SK-N-SH (cell line): ENCODE results near the gene SORL1.

Source experiments
- CTCF ChIP-seq: fragments of 200-600 bp; sonication (generic); IDR thresholded peaks from 2 replicates; pipeline ENCODE4 v1.6.1; 2017; ENCODE audit warnings: antibody characterized with exemption, mild to moderate bottlenecking, moderate library complexity
- ELF1 ChIP-seq: IDR thresholded peaks from 2 replicates; pipeline ENCODE4 v1.4.0; 2012
- EP300 ChIP-seq, 2 experiments: IDR thresholded peaks; 2 replicates each; pipeline versions ENCODE4 v1.4.0 to v1.6.1; 2012; ENCODE audit warnings: borderline replicate concordance in 1 of 2, low read depth in 1 of 2, low read length in 1 of 2
- FOXM1 ChIP-seq: IDR thresholded peaks from 2 replicates; pipeline ENCODE4 v1.4.0; 2012; ENCODE audit warnings: low read depth, mild to moderate bottlenecking
- GABPA ChIP-seq: IDR thresholded peaks from 2 replicates; pipeline ENCODE4 v1.4.0; 2012; ENCODE audit warnings: low read depth, mild to moderate bottlenecking
- RFX5 ChIP-seq: IDR thresholded peaks from 2 replicates; pipeline ENCODE4 v1.6.1; 2012; ENCODE audit warnings: mild to moderate bottlenecking, improper control_type of control experiment, low read length
- SIN3A ChIP-seq: IDR thresholded peaks from 2 replicates; pipeline ENCODE4 v1.6.1; 2012; ENCODE audit warnings: low read depth, mild to moderate bottlenecking, low read length, moderate library complexity, borderline replicate concordance
- TAF1 ChIP-seq: IDR thresholded peaks from 2 replicates; pipeline ENCODE4 v1.6.1; 2012; ENCODE audit warnings: low read depth, mild to moderate bottlenecking, low read length, moderate library complexity, borderline replicate concordance
- USF2 ChIP-seq: fragments of 150-350 bp; IDR thresholded peaks from 2 replicates; pipeline ENCODE4 v1.6.1; 2017; ENCODE audit warnings: antibody characterized with exemption, low read length, low read depth, borderline replicate concordance
- YY1 ChIP-seq: IDR thresholded peaks from 2 replicates; pipeline ENCODE4 v1.4.0; 2012; ENCODE audit warnings: low read depth, mild to moderate bottlenecking

DNA sequence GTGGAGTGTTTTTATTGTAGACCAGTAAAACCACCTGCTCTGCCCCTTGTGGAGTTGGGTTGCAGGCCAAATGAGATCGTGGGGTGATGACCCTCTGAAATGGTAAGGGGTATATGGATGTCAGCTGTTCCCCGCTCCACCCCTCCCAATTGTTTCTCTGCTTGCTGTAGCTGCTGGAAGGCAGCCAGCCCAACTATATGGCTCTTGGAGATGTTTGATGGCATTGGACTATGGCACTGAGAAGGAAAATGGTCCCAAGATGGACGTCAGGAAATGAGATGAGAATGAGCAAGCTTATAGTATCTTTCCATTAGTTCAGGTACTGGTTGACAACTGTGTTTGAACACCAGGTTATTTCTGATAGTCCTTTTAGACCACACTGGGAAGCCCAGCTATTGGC, 95.5 kb downstream of the SORL1 start:
- no peak for TF ChIP-seq ELF1
- no peak for TF ChIP-seq CTCF
- no peak for TF ChIP-seq EP300 (IDR thresholded peaks at IDR 0.05; ENCODE audit: borderline replicate concordance in 1 of 2, low read depth in 1 of 2, low read length in 1 of 2)
- TF ChIP-seq TAF1 = no peak
- no peak for TF ChIP-seq GABPA
- TF ChIP-seq YY1 = no peak
- TF ChIP-seq SIN3A = no peak
- TF ChIP-seq FOXM1 = no peak
- no peak for TF ChIP-seq USF2
- TF ChIP-seq RFX5 = no peak
